Gastrocnemius medialis (tissue), 4 donors: Measurements from ENCODE around the gene CLUH. TPM values are rescaled to one million over a fixed set of nuclear protein-coding genes. Genes with fewer than 3 reads are reported as not detected.

Source experiments
- ATAC-seq, 2 donors: fragments of 150-250 bp; one replicate each; pipeline ENCODE4 v1.9.1; 2016
- DNase-seq, 2 donors: peaks; one replicate each; pipeline ENCODE4 v3.0.0-alpha.2; 2019
- H3K27ac ChIP-seq, 4 donors: fragments of 200-600 bp; sonication (generic); 1 replicate in 1 of 4; 2 replicates in 3 of 4; pipeline ENCODE4 v1.5.1; 2016 to 2018; ENCODE audit warnings: mild to moderate bottlenecking in 2 of 4, moderate library complexity in 1 of 4
- H3K27me3 ChIP-seq, 3 donors: fragments of 200-600 bp; sonication (generic) in 2 of 3; 1 replicate in 1 of 3; 2 replicates in 2 of 3; pipeline versions ENCODE4 v1.5.1 to v1.6.0; 2016 to 2019; ENCODE audit warnings: mild to moderate bottlenecking in 1 of 3, moderate library complexity in 1 of 3
- H3K36me3 ChIP-seq, 2 donors: fragments of 200-600 bp; sonication (generic) in 1 of 2; one replicate each; pipeline ENCODE4 v1.5.1; 2017 to 2018
- H3K4me1 ChIP-seq, 2 donors: fragments of 200-600 bp; sonication (generic) in 1 of 2; one replicate each; pipeline ENCODE4 v1.5.1; 2016 to 2017; ENCODE audit warnings: mild to moderate bottlenecking in 2 of 2
- H3K4me3 ChIP-seq, 4 donors: fragments of 200-600 bp; sonication (generic) in 3 of 4; 1 replicate in 1 of 4; 2 replicates in 3 of 4; pipeline ENCODE4 v1.5.1; 2016 to 2019; ENCODE audit warnings: mild to moderate bottlenecking in 2 of 4
- H3K9me3 ChIP-seq, 3 donors: fragments of 200-600 bp; sonication (generic) in 2 of 3; 1 replicate in 1 of 3; 2 replicates in 2 of 3; pipeline ENCODE4 v1.5.1; 2016 to 2019
- CTCF ChIP-seq, 5 experiments: fragments of 450-650 bp in 3 of 5; fragments of 200-600 bp in 2 of 5; sonication (generic) in 2 of 5; IDR thresholded peaks in 4 of 5; conservative IDR thresholded peaks in 1 of 5; 1 replicate in 4 of 5; 2 replicates in 1 of 5; pipeline ENCODE4 v1.5.1; 2016 to 2019; ENCODE audit warnings: antibody characterized with exemption in 5 of 5, mild to moderate bottlenecking in 3 of 5, moderate library complexity in 3 of 5
- POLR2A ChIP-seq, 2 donors: fragments of 450-650 bp; IDR thresholded peaks; one replicate each; pipeline ENCODE4 v1.6.1; 2017; ENCODE audit warnings: antibody characterized with exemption in 2 of 2, mild to moderate bottlenecking in 2 of 2, moderate library complexity in 2 of 2
- in situ Hi-C, 4 donors: fragments of 200-750 bp; cut with MboI; loops; one replicate each; pipeline versions ENCODE4 v1.15.0 to v1.8.0; 2017; ENCODE audit warnings: low sequenced_read_pairs in 4 of 4
- intact Hi-C: fragments of 100-400 bp; cut with DNase I; formaldehyde crosslinking; loops from one replicate; pipeline ENCODE4 v1.15.1; 2023; ENCODE audit warnings: low total_unique reads
- total RNA-seq, 4 donors: library from RNA; depleted of rRNA; stranded (reverse); fragments of >200 nt; gene quantifications; one replicate each; pipeline versions ENCODE4 v1.1.0 to v1.2.3, GENCODE V29; 2016

Gene CLUH
- total RNA-seq, 4 donors from 2014 or later, result 104 to 286 (median 211) TPM

- H3K27ac ChIP-seq, result peak overlapping the region; percentile 82 to 94 (median 90)
- peaks cover 38 to 41% of the 10 kb centered on the region in 2 donors for H3K4me1 ChIP-seq
- peaks cover 0 to 53% of the 10 kb centered on the region in 2 donors for H3K36me3 ChIP-seq
- no peak for ATAC-seq
- intact Hi-C loops, result no loop called here
- peak in 1 of 2 donors; percentile 27 for DNase-seq
- no peaks in the 10 kb centered on the region for H3K9me3 ChIP-seq
- no peak for TF ChIP-seq CTCF (IDR thresholded peaks at IDR 0.05 in 4 of 5, conservative IDR thresholded peaks at IDR 0.05 in 1 of 5)
- no peak for TF ChIP-seq POLR2A (IDR thresholded peaks at IDR 0.05)
- H3K27me3 ChIP-seq, result no peaks in the 10 kb centered on the region
- peak overlapping the region in 1 of 4 donors; percentile 4 for H3K4me3 ChIP-seq
- in situ Hi-C loops, result no loop called here
Observed at GRCh38 chr17:2690165-2691068, 21.1 kb downstream of the CLUH start.

GRCh38 chr17:2689411-2690164, 22.0 kb downstream of the CLUH start:
- no peaks in the 10 kb centered on the region for H3K9me3 ChIP-seq
- in situ Hi-C loops, result no loop called here
- peaks cover 0 to 45% of the 10 kb centered on the region in 2 donors for H3K36me3 ChIP-seq
- no peak for TF ChIP-seq CTCF (IDR thresholded peaks at IDR 0.05 in 4 of 5, conservative IDR thresholded peaks at IDR 0.05 in 1 of 5)
- TF ChIP-seq POLR2A (IDR thresholded peaks at IDR 0.05), result no peak
- peak overlapping the region in 2 of 4 donors; percentile 4 to 6 for H3K4me3 ChIP-seq
- ATAC-seq, result no peak
- peak in 1 of 2 donors; percentile 54 for DNase-seq
- H3K4me1 ChIP-seq, result peaks cover 38 to 41% of the 10 kb centered on the region in 2 donors
- H3K27me3 ChIP-seq, result no peaks in the 10 kb centered on the region
- intact Hi-C loops, result loop anchor here (5.0 kb wide), 1 partner anchor 97 kb away; the partner anchor contains the start of gene PAFAH1B1
- peak overlapping the region; percentile 82 to 94 (median 90) for H3K27ac ChIP-seq

- Histone ChIP-seq H3K27me3 (no peaks in the 10 kb centered on the region), H3K27ac (peak overlapping the region; percentile 82 to 94 (median 90)), H3K36me3 (peaks cover 0 to 45% of the 10 kb centered on the region in 2 donors), H3K9me3 (no peaks in the 10 kb centered on the region), H3K4me3 (no peak overlapping the region), H3K4me1 (peaks cover 38 to 41% of the 10 kb centered on the region in 2 donors)
- intact Hi-C loops, result loop anchor here (5.0 kb wide), 1 partner anchor 96 kb away; the partner anchor contains the start of gene PAFAH1B1
- in situ Hi-C loops, result no loop called here
- peak; percentile 86 to 88 for DNase-seq
- peak; percentile 64 to 73 for ATAC-seq
- TF ChIP-seq POLR2A (IDR thresholded peaks at IDR 0.05) (peak in 1 of 2 donors; percentile 50), CTCF (IDR thresholded peaks at IDR 0.05 in 4 of 5, conservative IDR thresholded peaks at IDR 0.05 in 1 of 5) (no peak)
Observed at GRCh38 chr17:2688351-2689342, 22.9 kb downstream of the CLUH start.

- Histone ChIP-seq H3K27ac (peak overlapping the region; percentile 82 to 94 (median 90)), H3K27me3 (no peaks in the 10 kb centered on the region), H3K4me1 (peaks cover 38 to 41% of the 10 kb centered on the region in 2 donors), H3K4me3 (no peak overlapping the region), H3K9me3 (no peaks in the 10 kb centered on the region), H3K36me3 (peaks cover 0 to 45% of the 10 kb centered on the region in 2 donors)
- in situ Hi-C loops (no loop called here), intact Hi-C loops (loop anchor here (2.0 to 5.0 kb wide), 2 partner anchors 24 to 95 kb away; partner anchors contain the start of genes CLUH and PAFAH1B1)
- no peak for TF ChIP-seq POLR2A (IDR thresholded peaks at IDR 0.05)
- no peak for TF ChIP-seq CTCF (IDR thresholded peaks at IDR 0.05 in 4 of 5, conservative IDR thresholded peaks at IDR 0.05 in 1 of 5)
- ATAC-seq, result no peak
- no peak for DNase-seq
Observed at GRCh38 chr17:2687074-2687418, 24.5 kb downstream of the CLUH start.
